ENCODE data around the gene ZNF691.

- TF ChIP-seq POLR2A (IDR thresholded peaks at IDR 0.05) (no peak), CTCF (IDR thresholded peaks at IDR 0.05 in 4 of 5, conservative IDR thresholded peaks at IDR 0.05 in 1 of 5) (no peak)
Observed at GRCh38 chr1:42817440-42817767, 29.0 kb upstream of the ZNF691 start.

All from gastrocnemius medialis (tissue), 4 donors.